Adipocyte (in vitro differentiated cells): ENCODE measurements around the gene SORCS3.
"Not testable (repeated sequence)": the region's sequence is repeated elsewhere in the genome, so short reads cannot be mapped to it uniquely, and the experiment has no call there.

Source experiments
- DNase-seq: peaks from one replicate; pipeline ENCODE4 v3.0.0-alpha.2; 2015; ENCODE audit warnings: low read depth
- H3K27me3 ChIP-seq: replicated peaks from 2 replicates; pipeline ENCODE4 v1.7.0; 2013; ENCODE audit warnings: mild to moderate bottlenecking, low read length, moderate library complexity; ENCODE audit not compliant: control insufficient read depth, insufficient read depth
- H3K36me3 ChIP-seq: 2 replicates; pipeline ENCODE4 v1.7.0; 2013; ENCODE audit warnings: low read length, mild to moderate bottlenecking, moderate library complexity; ENCODE audit not compliant: control insufficient read depth, insufficient read depth, severe bottlenecking
- H3K4me1 ChIP-seq: 2 replicates; pipeline ENCODE4 v1.7.0; 2013; ENCODE audit warnings: mild to moderate bottlenecking, low read length, moderate library complexity; ENCODE audit not compliant: control insufficient read depth, insufficient read depth
- H3K4me3 ChIP-seq: 2 replicates; pipeline ENCODE4 v1.7.0; 2013; ENCODE audit warnings: mild to moderate bottlenecking, low read length, moderate library complexity
- H3K9ac ChIP-seq: 2 replicates; pipeline ENCODE4 v1.7.0; 2013; ENCODE audit warnings: mild to moderate bottlenecking, low read length, moderate library complexity
- H3K9me3 ChIP-seq: 2 replicates; pipeline ENCODE4 v1.7.0; 2013; ENCODE audit warnings: mild to moderate bottlenecking, low read length, moderate library complexity; ENCODE audit not compliant: control insufficient read depth

Gene SORCS3

GRCh38 chr10:104703262-104703661 is 62.2 kb downstream of the SORCS3 start:
- not testable (repeated sequence) for H3K9ac ChIP-seq, H3K27me3 ChIP-seq, H3K36me3 ChIP-seq, H3K9me3 ChIP-seq, H3K4me1 ChIP-seq, H3K4me3 ChIP-seq, DNase-seq

GRCh38 chr10:104706886-104707285 is 65.8 kb downstream of the SORCS3 start:
- no peak overlapping the region for H3K9ac ChIP-seq
- no peak for DNase-seq
- H3K36me3 ChIP-seq = no peaks in the 10 kb centered on the region
- H3K9me3 ChIP-seq = no peaks in the 10 kb centered on the region
- H3K4me1 ChIP-seq = no peaks in the 10 kb centered on the region
- no peak overlapping the region for H3K4me3 ChIP-seq
- no peaks in the 10 kb centered on the region for H3K27me3 ChIP-seq

- H3K9me3 ChIP-seq = no peaks in the 10 kb centered on the region
- no peak overlapping the region for H3K4me3 ChIP-seq
- H3K27me3 ChIP-seq = no peaks in the 10 kb centered on the region
- no peak overlapping the region for H3K9ac ChIP-seq
- DNase-seq = no peak
- no peaks in the 10 kb centered on the region for H3K4me1 ChIP-seq
- H3K36me3 ChIP-seq = no peaks in the 10 kb centered on the region
Measured at GRCh38 chr10:104707602-104708459, 66.7 kb downstream of the SORCS3 start.

GRCh38 chr10:104711302-104711721 is 70.2 kb downstream of the SORCS3 start:
- Histone ChIP-seq H3K9me3 (peaks cover 2% of the 10 kb centered on the region), H3K27me3 (no peaks in the 10 kb centered on the region), H3K4me3 (no peak overlapping the region), H3K9ac (no peak overlapping the region), H3K36me3 (no peaks in the 10 kb centered on the region), H3K4me1 (no peaks in the 10 kb centered on the region)
- DNase-seq = no peak

- not testable (repeated sequence) for H3K9ac ChIP-seq, H3K4me1 ChIP-seq, H3K27me3 ChIP-seq, H3K4me3 ChIP-seq, DNase-seq, H3K9me3 ChIP-seq, H3K36me3 ChIP-seq
Measured at GRCh38 chr10:104730593-104730992, 89.5 kb downstream of the SORCS3 start.

- Histone ChIP-seq H3K9ac (no peak overlapping the region), H3K9me3 (no peaks in the 10 kb centered on the region), H3K4me1 (no peaks in the 10 kb centered on the region), H3K36me3 (no peaks in the 10 kb centered on the region), H3K4me3 (no peak overlapping the region), H3K27me3 (no peaks in the 10 kb centered on the region)
- no peak for DNase-seq
Measured at GRCh38 chr10:104731192-104731591, 90.1 kb downstream of the SORCS3 start.

GRCh38 chr10:104732222-104732621 is 91.1 kb downstream of the SORCS3 start:
- no peaks in the 10 kb centered on the region for H3K27me3 ChIP-seq
- no peaks in the 10 kb centered on the region for H3K4me1 ChIP-seq
- no peak overlapping the region for H3K9ac ChIP-seq
- H3K4me3 ChIP-seq = no peak overlapping the region
- no peak for DNase-seq
- H3K9me3 ChIP-seq = no peaks in the 10 kb centered on the region
- H3K36me3 ChIP-seq = no peaks in the 10 kb centered on the region

GRCh38 chr10:104734433-104734832 is 93.3 kb downstream of the SORCS3 start:
- Histone ChIP-seq H3K27me3 (no peaks in the 10 kb centered on the region), H3K9me3 (no peaks in the 10 kb centered on the region), H3K4me3 (no peak overlapping the region), H3K36me3 (no peaks in the 10 kb centered on the region), H3K9ac (no peak overlapping the region), H3K4me1 (no peaks in the 10 kb centered on the region)
- no peak for DNase-seq

- Histone ChIP-seq H3K9me3 (no peaks in the 10 kb centered on the region), H3K27me3 (no peaks in the 10 kb centered on the region), H3K9ac (no peak overlapping the region), H3K4me3 (no peak overlapping the region), H3K36me3 (no peaks in the 10 kb centered on the region), H3K4me1 (no peaks in the 10 kb centered on the region)
- DNase-seq = no peak
Measured at GRCh38 chr10:104735036-104735756, 94.1 kb downstream of the SORCS3 start.

- Histone ChIP-seq H3K36me3 (no peaks in the 10 kb centered on the region), H3K27me3 (no peaks in the 10 kb centered on the region), H3K4me3 (no peak overlapping the region)
Measured at GRCh38 chr10:104735757-104736391, 94.8 kb downstream of the SORCS3 start.

GRCh38 chr10:104741127-104741526 is 100.0 kb downstream of the SORCS3 start:
- Histone ChIP-seq H3K36me3 (no peaks in the 10 kb centered on the region), H3K9ac (no peak overlapping the region), H3K27me3 (no peaks in the 10 kb centered on the region), H3K9me3 (no peaks in the 10 kb centered on the region), H3K4me1 (no peaks in the 10 kb centered on the region), H3K4me3 (no peak overlapping the region)
- DNase-seq = no peak

More at GRCh38 chr10:104735757-104736391, 94.8 kb downstream of the SORCS3 start:
- no peak overlapping the region for H3K9ac ChIP-seq
- DNase-seq = no peak
- H3K4me1 ChIP-seq = no peaks in the 10 kb centered on the region
- H3K9me3 ChIP-seq = no peaks in the 10 kb centered on the region
